ENCODE measurements around the gene OR5AR1. TPM values are rescaled to one million over a fixed set of nuclear protein-coding genes. Genes with fewer than 3 reads are reported as not detected.

OR5AR1 gene
- total RNA-seq, 1 experiment from 2014 or later: not detected

DNA sequence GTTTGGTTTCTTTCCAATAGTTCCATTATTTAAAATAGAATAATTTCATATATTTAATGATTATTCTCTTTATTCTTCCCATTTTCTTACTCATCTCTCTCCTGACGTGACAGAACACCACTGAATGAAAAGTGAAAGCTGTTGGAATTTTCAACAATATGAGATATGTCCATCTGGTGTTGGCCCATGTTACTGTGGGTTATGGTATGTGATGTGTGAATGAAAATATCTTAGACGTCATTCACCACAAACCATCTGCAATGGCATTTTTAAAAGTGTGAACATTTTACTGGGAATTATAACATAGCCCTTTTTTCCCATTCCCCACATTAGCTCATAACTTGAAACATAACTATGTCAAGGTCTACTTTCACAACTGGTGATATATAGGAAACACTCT lies 37.5 kb upstream of the OR5AR1 start:
- Histone ChIP-seq H3K27me3 (ENCODE audit: insufficient read depth, low read length) (no peaks in the 10 kb centered on the region), H3K9me2 (ENCODE audit: insufficient read depth) (no peaks in the 10 kb centered on the region), H3K9me3 (ENCODE audit: control insufficient read depth in 1 of 2, insufficient read depth in 1 of 2, low read depth in 1 of 2, low read length in 2 of 2) (peaks cover 0 to 18% of the 10 kb centered on the region in 2 experiments; a peak in 2 of 4 replicates), H2AFZ (ENCODE audit: low read depth, low read length, poor library complexity, severe bottlenecking) (no peak overlapping the region), H3K4me1 (ENCODE audit: control insufficient read depth in 1 of 2, insufficient read depth in 2 of 2, low read length in 2 of 2) (no peaks in the 10 kb centered on the region), H3K4me2 (ENCODE audit: low read length) (no peak overlapping the region), H3K36me3 (ENCODE audit: control insufficient read depth in 1 of 2, insufficient read depth in 2 of 2, low read length in 2 of 2) (no peaks in the 10 kb centered on the region), H3K27ac (ENCODE audit: low read depth, low read length) (no peak overlapping the region), H4K20me1 (ENCODE audit: insufficient read depth) (no peaks in the 10 kb centered on the region), H3K79me2 (ENCODE audit: insufficient read depth, low read length) (no peaks in the 10 kb centered on the region), H3K4me3 (replicated peaks in 1 of 2; ENCODE audit: low read depth in 1 of 2, low read length in 2 of 2) (no peak overlapping the region), H3K9ac (ENCODE audit: low read length) (no peak overlapping the region)
- CTCF ChIA-PET: no interaction called here
- POLR2A ChIA-PET: no interaction called here
- intact Hi-C loops (cut with micrococcal nuclease): no loop called here
- DNase-seq (ENCODE audit: low read depth, low spot score): no peak
- TF ChIP-seq, protein P1, sequence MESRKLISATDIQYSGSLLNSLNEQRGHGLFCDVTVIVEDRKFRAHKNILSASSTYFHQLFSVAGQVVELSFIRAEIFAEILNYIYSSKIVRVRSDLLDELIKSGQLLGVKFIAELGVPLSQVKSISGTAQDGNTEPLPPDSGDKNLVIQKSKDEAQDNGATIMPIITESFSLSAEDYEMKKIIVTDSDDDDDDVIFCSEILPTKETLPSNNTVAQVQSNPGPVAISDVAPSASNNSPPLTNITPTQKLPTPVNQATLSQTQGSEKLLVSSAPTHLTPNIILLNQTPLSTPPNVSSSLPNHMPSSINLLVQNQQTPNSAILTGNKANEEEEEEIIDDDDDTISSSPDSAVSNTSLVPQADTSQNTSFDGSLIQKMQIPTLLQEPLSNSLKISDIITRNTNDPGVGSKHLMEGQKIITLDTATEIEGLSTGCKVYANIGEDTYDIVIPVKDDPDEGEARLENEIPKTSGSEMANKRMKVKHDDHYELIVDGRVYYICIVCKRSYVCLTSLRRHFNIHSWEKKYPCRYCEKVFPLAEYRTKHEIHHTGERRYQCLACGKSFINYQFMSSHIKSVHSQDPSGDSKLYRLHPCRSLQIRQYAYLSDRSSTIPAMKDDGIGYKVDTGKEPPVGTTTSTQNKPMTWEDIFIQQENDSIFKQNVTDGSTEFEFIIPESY (IDR thresholded peaks at IDR 0.05; ENCODE audit: extremely low read depth, insufficient replicate concordance, low read length): no peak
- TF ChIP-seq, protein P2, sequence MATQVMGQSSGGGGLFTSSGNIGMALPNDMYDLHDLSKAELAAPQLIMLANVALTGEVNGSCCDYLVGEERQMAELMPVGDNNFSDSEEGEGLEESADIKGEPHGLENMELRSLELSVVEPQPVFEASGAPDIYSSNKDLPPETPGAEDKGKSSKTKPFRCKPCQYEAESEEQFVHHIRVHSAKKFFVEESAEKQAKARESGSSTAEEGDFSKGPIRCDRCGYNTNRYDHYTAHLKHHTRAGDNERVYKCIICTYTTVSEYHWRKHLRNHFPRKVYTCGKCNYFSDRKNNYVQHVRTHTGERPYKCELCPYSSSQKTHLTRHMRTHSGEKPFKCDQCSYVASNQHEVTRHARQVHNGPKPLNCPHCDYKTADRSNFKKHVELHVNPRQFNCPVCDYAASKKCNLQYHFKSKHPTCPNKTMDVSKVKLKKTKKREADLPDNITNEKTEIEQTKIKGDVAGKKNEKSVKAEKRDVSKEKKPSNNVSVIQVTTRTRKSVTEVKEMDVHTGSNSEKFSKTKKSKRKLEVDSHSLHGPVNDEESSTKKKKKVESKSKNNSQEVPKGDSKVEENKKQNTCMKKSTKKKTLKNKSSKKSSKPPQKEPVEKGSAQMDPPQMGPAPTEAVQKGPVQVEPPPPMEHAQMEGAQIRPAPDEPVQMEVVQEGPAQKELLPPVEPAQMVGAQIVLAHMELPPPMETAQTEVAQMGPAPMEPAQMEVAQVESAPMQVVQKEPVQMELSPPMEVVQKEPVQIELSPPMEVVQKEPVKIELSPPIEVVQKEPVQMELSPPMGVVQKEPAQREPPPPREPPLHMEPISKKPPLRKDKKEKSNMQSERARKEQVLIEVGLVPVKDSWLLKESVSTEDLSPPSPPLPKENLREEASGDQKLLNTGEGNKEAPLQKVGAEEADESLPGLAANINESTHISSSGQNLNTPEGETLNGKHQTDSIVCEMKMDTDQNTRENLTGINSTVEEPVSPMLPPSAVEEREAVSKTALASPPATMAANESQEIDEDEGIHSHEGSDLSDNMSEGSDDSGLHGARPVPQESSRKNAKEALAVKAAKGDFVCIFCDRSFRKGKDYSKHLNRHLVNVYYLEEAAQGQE (IDR thresholded peaks at IDR 0.05; ENCODE audit: low read depth): no peak
- no TSS peak for BruUV-seq (replicated peaks)
- ATAC-seq: no peak
- RAD21 ChIA-PET (ENCODE audit: low non-redundant PET in 1 of 2, low total read pairs in 2 of 2, uncharacterized antibody in 2 of 2, unreplicated experiment in 2 of 2): no interaction called here

DNA sequence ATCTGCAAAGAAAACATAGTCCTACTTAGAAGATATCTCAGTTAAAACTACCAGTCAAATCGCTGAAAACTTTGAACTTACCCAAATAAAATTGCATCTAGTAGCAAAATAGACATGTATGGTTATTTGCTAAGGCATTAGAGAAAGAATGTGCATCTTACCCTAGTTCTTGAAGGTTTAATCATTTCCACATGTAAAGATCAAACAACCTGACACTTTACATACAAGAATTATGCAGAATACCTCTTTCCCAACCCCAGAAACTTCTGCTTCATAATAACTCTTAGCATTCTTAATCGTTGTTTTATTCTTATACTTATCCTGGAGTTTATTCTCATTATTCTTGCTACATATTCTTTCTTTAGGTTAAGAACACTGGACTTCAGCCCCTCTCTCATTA lies 31.2 kb upstream of the OR5AR1 start:
- BruUV-seq (replicated peaks): no TSS peak
- POLR2A ChIA-PET: no interaction called here
- TF ChIP-seq RAD21 (IDR thresholded peaks at IDR 0.05; ENCODE audit: low read depth): no peak
- TF ChIP-seq, protein P2 (IDR thresholded peaks at IDR 0.05; ENCODE audit: low read depth): no peak

More for the DNA sequence above, 31.2 kb upstream of the OR5AR1 start:
- intact Hi-C loops (cut with micrococcal nuclease): no loop called here
- ChIA-PET CTCF (no interaction called here), RAD21 (ENCODE audit: low non-redundant PET in 1 of 2, low total read pairs in 2 of 2, uncharacterized antibody in 2 of 2, unreplicated experiment in 2 of 2) (no interaction called here)
- Histone ChIP-seq H3K4me2 (ENCODE audit: low read length) (no peak overlapping the region), H3K27me3 (ENCODE audit: insufficient read depth, low read length) (no peaks in the 10 kb centered on the region), H3K4me1 (ENCODE audit: control insufficient read depth in 1 of 2, insufficient read depth in 2 of 2, low read length in 2 of 2) (no peaks in the 10 kb centered on the region), H3K9ac (ENCODE audit: low read length) (no peak overlapping the region), H3K9me2 (ENCODE audit: insufficient read depth) (no peaks in the 10 kb centered on the region), H2AFZ (ENCODE audit: low read depth, low read length, poor library complexity, severe bottlenecking) (no peak overlapping the region), H3K79me2 (ENCODE audit: insufficient read depth, low read length) (no peaks in the 10 kb centered on the region), H4K20me1 (ENCODE audit: insufficient read depth) (no peaks in the 10 kb centered on the region), H3K36me3 (ENCODE audit: control insufficient read depth in 1 of 2, insufficient read depth in 2 of 2, low read length in 2 of 2) (no peaks in the 10 kb centered on the region), H3K4me3 (replicated peaks in 1 of 2; ENCODE audit: low read depth in 1 of 2, low read length in 2 of 2) (no peak overlapping the region), H3K9me3 (ENCODE audit: control insufficient read depth in 1 of 2, insufficient read depth in 1 of 2, low read depth in 1 of 2, low read length in 2 of 2) (peaks cover under 1 to 26% of the 10 kb centered on the region in 2 experiments; a peak in 2 of 4 replicates), H3K27ac (ENCODE audit: low read depth, low read length) (no peak overlapping the region)
- ATAC-seq: no peak
- DNase-seq (ENCODE audit: low read depth, low spot score): no peak
